H1 (cell line): Measurements from ENCODE around the gene PXK. TPM values are rescaled to one million over a fixed set of nuclear protein-coding genes. Genes with fewer than 3 reads are reported as not detected.

Experiments used
- CEBPB ChIP-seq: IDR thresholded peaks from 2 replicates; pipeline ENCODE4 v1.6.1; 2012; ENCODE audit warnings: low read depth, low read length
- CHD7 ChIP-seq: fragments of 300-600 bp; sonication (generic); IDR thresholded peaks from 2 replicates; pipeline ENCODE4 v1.7.1; 2012; ENCODE audit warnings: low read length, moderate library complexity, mild to moderate bottlenecking, inconsistent platforms; ENCODE audit not compliant: insufficient replicate concordance
- RAD21 ChIP-seq, 2 experiments: IDR thresholded peaks in 1 of 2; conservative IDR thresholded peaks in 1 of 2; 2 replicates each; pipeline ENCODE4 v1.6.1; 2011; ENCODE audit warnings: low read depth in 2 of 2, low read length in 2 of 2, improper control_type of control experiment in 1 of 2, inconsistent platforms in 1 of 2, mild to moderate bottlenecking in 1 of 2, moderate library complexity in 1 of 2
- RNF2 ChIP-seq: fragments of 200-900, 300-1000 bp; sonication (generic); IDR thresholded peaks from 2 replicates; pipeline ENCODE4 v1.7.1; 2016; ENCODE audit warnings: borderline replicate concordance, low read depth, mild to moderate bottlenecking, antibody characterized with exemption, low read length; ENCODE audit not compliant: poor library complexity, severe bottlenecking; ENCODE audit errors: missing control alignments
- polyA plus RNA-seq, 7 experiments: library from polyadenylated mRNA; depleted of rRNA in 3 of 7; stranded (reverse) in 5 of 7; unstranded in 2 of 7; fragments of >200 nt in 5 of 7; fragments of 200-250 nt in 2 of 7; gene quantifications; 1 replicate in 5 of 7; 2 replicates in 1 of 7; 4 replicates in 1 of 7; pipeline versions ENCODE4 v1.2.1 to v1.2.3, GENCODE V29; 2011 to 2013; ENCODE audit warnings: missing spikeins in 2 of 7, mixed read lengths in 2 of 7
- total RNA-seq: library from RNA; stranded (reverse); fragmentation: NEBNext Ultra II Directional; extraction: Animal tissue kit (Norgen Biotek cat#: 25700); gene quantifications from 2 replicates; pipeline ENCODE4 v1.2.1, GENCODE V29; 2021
- TF ChIP-seq, protein P1 (sequence below): IDR thresholded peaks from 2 replicates; pipeline ENCODE4 v1.6.1; 2011; ENCODE audit warnings: low read depth, mild to moderate bottlenecking, low read length; ENCODE audit not compliant: insufficient read depth

The PXK gene
- total and polyA plus RNA-seq, 2 of the 8 experiments (the other 6 are each of a cell fraction or from before 2014, with no cell fraction given), result 3.5 to 7.1 TPM

DNA sequence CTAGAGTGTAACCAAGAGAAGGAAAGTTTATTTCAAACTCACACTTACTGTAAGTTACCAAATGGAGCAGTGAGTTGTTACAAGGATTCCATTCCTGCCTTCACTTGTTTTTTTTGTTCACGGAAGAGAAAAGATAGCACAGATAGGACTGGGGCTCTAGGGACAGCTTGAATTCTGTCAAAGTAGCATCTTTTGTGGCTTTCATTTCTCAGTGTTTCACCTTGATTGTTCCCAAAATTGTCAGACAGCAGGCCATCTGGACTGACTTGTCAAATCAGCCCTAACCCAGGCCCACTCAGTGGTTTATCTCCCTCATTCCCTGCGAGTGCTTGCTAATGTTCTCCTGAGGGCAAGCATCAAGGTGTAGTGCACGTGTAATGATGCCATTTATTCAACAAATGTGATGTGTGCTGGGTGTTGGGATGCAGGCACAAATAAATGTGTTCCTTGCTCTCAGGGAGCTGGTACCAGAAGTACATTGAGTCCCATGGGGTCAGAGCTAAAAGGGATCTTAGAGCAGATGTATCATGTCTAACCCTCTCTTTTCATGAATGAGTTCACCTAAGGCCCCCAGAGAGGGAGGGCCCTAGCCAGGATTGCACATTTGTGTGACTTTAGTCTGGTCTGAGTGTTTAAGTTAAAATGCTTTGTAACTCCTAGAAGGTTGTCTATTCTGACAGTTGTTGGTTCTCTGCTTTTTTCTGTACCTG is 51.8 kb downstream of the PXK start (continued):
- TF ChIP-seq CHD7 (no peak), RNF2 (no peak), CEBPB (no peak), RAD21 (IDR thresholded peaks at IDR 0.05 in 1 of 2, conservative IDR thresholded peaks at IDR 0.05 in 1 of 2; ENCODE audit: low read depth in 2 of 2, low read length in 2 of 2) (no peak)
- TF ChIP-seq, protein P1, sequence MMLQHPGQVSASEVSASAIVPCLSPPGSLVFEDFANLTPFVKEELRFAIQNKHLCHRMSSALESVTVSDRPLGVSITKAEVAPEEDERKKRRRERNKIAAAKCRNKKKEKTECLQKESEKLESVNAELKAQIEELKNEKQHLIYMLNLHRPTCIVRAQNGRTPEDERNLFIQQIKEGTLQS, result no peak
